Thyroid gland (tissue), 4 donors: Measurements from ENCODE around the gene CAMSAP2. TPM values are rescaled to one million over a fixed set of nuclear protein-coding genes. Genes with fewer than 3 reads are reported as not detected.

Source experiments
- DNase-seq, 2 donors: peaks; one replicate each; pipeline ENCODE4 v3.0.0-alpha.2; 2019
- H3K27ac ChIP-seq, 3 donors: fragments of 200-600 bp; sonication (generic); 1 replicate in 2 of 3; 2 replicates in 1 of 3; pipeline ENCODE4 v1.5.1; 2016 to 2019; ENCODE audit warnings: mild to moderate bottlenecking in 1 of 3, moderate library complexity in 1 of 3
- H3K27me3 ChIP-seq: fragments of 200-600 bp; sonication (generic); one replicate; pipeline ENCODE4 v1.5.1; 2019
- H3K36me3 ChIP-seq, 2 donors: fragments of 200-600 bp; sonication (generic); one replicate each; pipeline ENCODE4 v1.5.1; 2016 to 2019
- H3K4me1 ChIP-seq, 2 donors: fragments of 200-600 bp; sonication (generic); one replicate each; pipeline ENCODE4 v1.5.1; 2017 to 2019
- H3K4me3 ChIP-seq, 3 donors: fragments of 200-600 bp; sonication (generic); replicated peaks in 1 of 3; 1 replicate in 2 of 3; 2 replicates in 1 of 3; pipeline ENCODE4 v1.5.1; 2016; ENCODE audit warnings: mild to moderate bottlenecking in 1 of 3
- H3K9me3 ChIP-seq: fragments of 200-600 bp; sonication (generic); one replicate; pipeline ENCODE4 v1.5.1; 2017
- POLR2A ChIP-seq, 2 donors: fragments of 450-650 bp; IDR thresholded peaks; one replicate each; pipeline ENCODE4 v1.6.1; 2017; ENCODE audit warnings: antibody characterized with exemption in 2 of 2, mild to moderate bottlenecking in 2 of 2, moderate library complexity in 1 of 2
- WGBS, 2 donors: methylation state at CpG; one replicate each; pipeline ENCODE4 v1.1.5; 2017; 5-methylcytosine and 5-hydroxymethylcytosine counted together
- intact Hi-C: fragments of 100-400 bp; cut with DNase I; formaldehyde crosslinking; loops from one replicate; pipeline ENCODE4 v1.15.1; 2023
- total RNA-seq, 4 donors: library from RNA; depleted of rRNA; stranded (reverse); fragments of >200 nt; gene quantifications; one replicate each; pipeline ENCODE4 v1.2.3, GENCODE V29; 2016
- TF ChIP-seq, protein P1 (sequence below), 6 experiments: fragments of 200-600 bp in 3 of 6; fragments of 450-650 bp in 3 of 6; sonication (generic) in 3 of 6; IDR thresholded peaks; one replicate each; pipeline ENCODE4 v1.5.1; 2016 to 2019; ENCODE audit warnings: antibody characterized with exemption in 6 of 6, mild to moderate bottlenecking in 2 of 6, inconsistent platforms in 1 of 6, moderate library complexity in 1 of 6

Gene CAMSAP2
- total RNA-seq, 4 donors from 2014 or later: 36.3 to 53.5 (median 41.8) TPM

DNA sequence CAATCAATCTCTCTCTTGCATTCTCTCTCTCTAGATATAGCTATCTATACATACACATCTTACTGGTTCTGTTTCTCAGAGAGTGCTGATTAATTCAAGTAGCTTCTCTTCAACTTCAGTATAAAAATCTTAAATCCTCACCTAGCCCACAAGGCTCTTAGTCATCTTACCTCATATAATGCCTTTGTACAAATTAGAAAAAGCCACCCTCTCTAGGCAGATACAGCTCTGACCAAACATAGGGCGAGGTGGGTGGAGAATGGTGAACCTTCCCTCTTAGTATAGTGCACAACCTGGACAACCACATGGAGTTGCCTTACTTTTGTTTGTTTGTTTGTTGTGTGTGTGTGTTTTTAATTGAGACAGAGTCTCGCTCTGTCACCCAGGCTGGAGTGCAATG lies 150.9 kb downstream of the CAMSAP2 start:
- peaks cover 9 to 12% of the 10 kb centered on the region in 2 donors for H3K4me1 ChIP-seq
- no peaks in the 10 kb centered on the region for H3K36me3 ChIP-seq
- no peaks in the 10 kb centered on the region for H3K9me3 ChIP-seq
- no peak overlapping the region for H3K4me3 ChIP-seq
- intact Hi-C loops: no loop called here
- H3K27ac ChIP-seq: no peak overlapping the region
- 93 to 99% methylated on average over 2 of the region's 2 CpGs for WGBS, 2 donors
- DNase-seq: no peak
- H3K27me3 ChIP-seq: no peaks in the 10 kb centered on the region
- TF ChIP-seq, protein P1, sequence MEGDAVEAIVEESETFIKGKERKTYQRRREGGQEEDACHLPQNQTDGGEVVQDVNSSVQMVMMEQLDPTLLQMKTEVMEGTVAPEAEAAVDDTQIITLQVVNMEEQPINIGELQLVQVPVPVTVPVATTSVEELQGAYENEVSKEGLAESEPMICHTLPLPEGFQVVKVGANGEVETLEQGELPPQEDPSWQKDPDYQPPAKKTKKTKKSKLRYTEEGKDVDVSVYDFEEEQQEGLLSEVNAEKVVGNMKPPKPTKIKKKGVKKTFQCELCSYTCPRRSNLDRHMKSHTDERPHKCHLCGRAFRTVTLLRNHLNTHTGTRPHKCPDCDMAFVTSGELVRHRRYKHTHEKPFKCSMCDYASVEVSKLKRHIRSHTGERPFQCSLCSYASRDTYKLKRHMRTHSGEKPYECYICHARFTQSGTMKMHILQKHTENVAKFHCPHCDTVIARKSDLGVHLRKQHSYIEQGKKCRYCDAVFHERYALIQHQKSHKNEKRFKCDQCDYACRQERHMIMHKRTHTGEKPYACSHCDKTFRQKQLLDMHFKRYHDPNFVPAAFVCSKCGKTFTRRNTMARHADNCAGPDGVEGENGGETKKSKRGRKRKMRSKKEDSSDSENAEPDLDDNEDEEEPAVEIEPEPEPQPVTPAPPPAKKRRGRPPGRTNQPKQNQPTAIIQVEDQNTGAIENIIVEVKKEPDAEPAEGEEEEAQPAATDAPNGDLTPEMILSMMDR (IDR thresholded peaks at IDR 0.05): no peak
- no peak for TF ChIP-seq POLR2A (IDR thresholded peaks at IDR 0.05)

DNA sequence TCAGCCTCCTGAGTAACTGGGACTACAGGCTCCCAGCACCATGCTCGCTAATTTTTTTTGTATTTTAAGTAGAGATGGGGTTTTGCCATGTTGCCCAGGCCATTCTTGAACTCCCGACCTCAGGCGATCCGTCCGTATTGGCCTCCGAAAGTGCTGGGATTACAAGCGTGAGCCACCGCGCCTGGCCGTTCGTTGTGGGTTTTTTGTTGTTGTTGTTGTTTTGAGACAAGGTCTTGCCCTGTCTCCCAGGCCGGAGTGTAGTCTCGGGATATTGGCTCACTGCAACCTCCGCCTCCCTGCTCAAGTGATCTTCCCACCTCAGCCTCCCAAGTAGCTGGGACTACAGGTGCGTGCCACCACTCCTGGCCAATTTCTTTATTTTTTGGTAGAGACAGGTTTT lies 151.3 kb downstream of the CAMSAP2 start:
- H3K9me3 ChIP-seq: no peaks in the 10 kb centered on the region
- DNase-seq: no peak
- H3K27ac ChIP-seq: no peak overlapping the region
- no peak overlapping the region for H3K4me3 ChIP-seq
- peaks cover 9 to 12% of the 10 kb centered on the region in 2 donors for H3K4me1 ChIP-seq
- TF ChIP-seq, protein P1 (IDR thresholded peaks at IDR 0.05): no peak
- TF ChIP-seq POLR2A (IDR thresholded peaks at IDR 0.05): no peak
- no peaks in the 10 kb centered on the region for H3K36me3 ChIP-seq
- intact Hi-C loops: no loop called here
- 97 to 98% methylated on average over 15 of the region's 15 CpGs for WGBS, 2 donors
- no peaks in the 10 kb centered on the region for H3K27me3 ChIP-seq

DNA sequence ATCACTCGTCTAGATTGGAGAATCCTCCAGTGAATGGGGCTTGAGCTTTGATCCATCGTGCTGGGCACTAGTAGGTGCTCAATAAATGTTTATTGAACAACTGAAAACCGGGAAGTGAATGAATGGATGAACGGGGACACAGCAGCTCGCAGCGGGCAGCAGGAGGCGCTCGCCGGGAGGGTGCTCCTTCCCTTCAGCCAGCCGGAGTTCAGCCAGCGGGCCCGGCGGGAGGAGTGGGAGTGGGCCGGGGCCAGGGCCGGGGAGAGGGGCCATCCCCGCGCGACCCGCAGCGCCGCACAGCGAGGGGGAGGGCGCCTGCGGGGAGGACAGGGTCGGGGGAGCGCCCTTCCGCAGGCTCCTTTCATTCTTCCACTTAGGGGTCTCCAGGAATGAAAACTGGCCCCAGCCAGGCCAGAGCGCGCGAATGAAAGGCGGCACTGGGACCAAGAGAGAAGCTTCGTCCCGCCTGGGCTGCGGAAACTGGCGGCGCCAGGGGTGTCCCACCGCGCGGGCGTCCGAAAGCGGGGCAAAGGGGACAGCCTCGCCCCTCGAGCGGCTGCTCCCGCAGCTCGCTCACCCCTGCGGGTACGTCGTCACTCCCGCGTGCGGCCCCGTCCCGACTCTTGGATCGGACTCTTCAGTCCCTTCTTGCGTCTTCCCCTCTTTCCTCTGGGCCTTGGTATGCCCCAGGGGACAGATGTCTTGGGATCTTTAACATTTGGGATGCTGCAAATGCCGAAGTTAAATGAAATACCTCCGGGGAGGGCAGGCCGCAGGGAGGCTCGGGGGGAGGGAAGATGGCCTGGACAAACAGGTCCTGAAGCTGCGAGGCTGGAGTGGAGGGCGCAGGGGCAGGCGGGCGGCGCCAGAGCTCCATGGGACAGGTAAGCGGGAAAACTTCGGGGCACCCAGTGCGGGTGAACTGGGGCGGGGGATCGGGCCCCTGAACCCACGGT lies 152.4 kb downstream of the CAMSAP2 start:
- intact Hi-C loops: no loop called here
- H3K9me3 ChIP-seq: no peaks in the 10 kb centered on the region
- DNase-seq: peak in 1 of 2 donors; percentile 12
- WGBS, 2 donors: 3 to 4% methylated on average over 27 to 61 of the region's 72 CpGs
- no peaks in the 10 kb centered on the region for H3K27me3 ChIP-seq
- H3K4me3 ChIP-seq: peak overlapping the region in 2 of 3 donors; percentile 21 to 24
- TF ChIP-seq POLR2A (IDR thresholded peaks at IDR 0.05): no peak
- TF ChIP-seq, protein P1 (IDR thresholded peaks at IDR 0.05): peak in 1 of 6 experiments; percentile 16
- H3K36me3 ChIP-seq: no peaks in the 10 kb centered on the region
- H3K27ac ChIP-seq: no peak overlapping the region
- peaks cover 9 to 12% of the 10 kb centered on the region in 2 donors for H3K4me1 ChIP-seq

DNA sequence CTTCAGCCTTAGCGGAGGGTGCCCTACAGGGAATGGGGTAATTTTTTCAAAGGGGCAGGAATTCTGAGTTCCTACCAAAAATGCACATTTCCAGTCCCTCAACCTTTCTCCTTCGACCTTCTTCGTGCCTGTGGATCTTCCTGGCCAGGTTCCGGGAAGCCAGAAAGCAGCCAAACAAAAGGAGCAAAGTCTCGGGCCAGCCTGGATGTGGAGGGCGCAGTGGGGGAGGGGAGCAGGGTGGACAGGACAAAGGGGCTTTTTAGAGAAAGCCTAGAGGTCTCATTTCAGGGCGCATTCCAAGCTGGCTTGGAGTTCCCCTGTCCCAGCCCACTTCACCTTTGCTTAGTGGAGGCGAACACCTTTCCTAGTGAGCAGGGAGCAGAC lies 153.1 kb downstream of the CAMSAP2 start:
- Histone ChIP-seq H3K9me3 (no peaks in the 10 kb centered on the region), H3K4me3 (no peak overlapping the region), H3K27ac (no peak overlapping the region), H3K4me1 (peaks cover 9 to 12% of the 10 kb centered on the region in 2 donors), H3K36me3 (no peaks in the 10 kb centered on the region), H3K27me3 (no peaks in the 10 kb centered on the region)
- WGBS, 2 donors: 15 to 34% methylated on average over 5 to 8 of the region's 8 CpGs
- TF ChIP-seq, protein P1 (IDR thresholded peaks at IDR 0.05): no peak
- TF ChIP-seq POLR2A (IDR thresholded peaks at IDR 0.05): no peak
- DNase-seq: no peak
- intact Hi-C loops: no loop called here

DNA sequence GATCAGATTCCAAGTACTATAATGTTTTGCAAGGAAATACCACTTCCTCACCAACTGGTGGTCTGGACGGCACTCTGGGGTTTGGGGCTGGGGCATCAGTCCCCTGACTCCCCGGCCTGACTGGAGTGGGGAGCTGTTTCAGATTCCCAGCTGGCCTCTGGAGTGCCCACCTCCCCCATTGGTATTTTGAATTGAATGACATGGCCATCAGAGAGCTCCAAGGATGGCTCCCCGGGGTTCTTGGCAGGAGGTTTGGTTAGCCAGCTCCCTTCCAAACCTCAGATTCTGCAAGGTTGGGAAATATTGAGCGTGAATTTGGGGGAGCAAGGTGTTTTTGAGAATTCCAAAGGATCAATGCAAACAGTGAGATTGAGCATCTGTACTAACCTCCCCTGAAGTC lies 153.9 kb downstream of the CAMSAP2 start:
- 72 to 73% methylated on average over 4 of the region's 4 CpGs for WGBS, 2 donors
- Histone ChIP-seq H3K4me1 (peaks cover 9 to 12% of the 10 kb centered on the region in 2 donors), H3K4me3 (no peak overlapping the region), H3K27me3 (no peaks in the 10 kb centered on the region), H3K9me3 (no peaks in the 10 kb centered on the region), H3K36me3 (no peaks in the 10 kb centered on the region), H3K27ac (no peak overlapping the region)
- intact Hi-C loops: no loop called here
- no peak for TF ChIP-seq POLR2A (IDR thresholded peaks at IDR 0.05)
- TF ChIP-seq, protein P1 (IDR thresholded peaks at IDR 0.05): no peak
- no peak for DNase-seq
